H1 (cell line): ENCODE measurements around the gene CPA4. TPM values are rescaled to one million over a fixed set of nuclear protein-coding genes. Genes with fewer than 3 reads are reported as not detected.

Experiments
- CTCF ChIA-PET: fragments of 300-600 bp; sonication (Branson Sonifier 250); formaldehyde crosslinking; loops from one replicate; lab custom pipeline; 2021; ENCODE audit not compliant: partially characterized antibody; lab: Charles Lee
- POLR2A ChIA-PET: fragments of 300-600 bp; sonication (Branson Sonifier 250); formaldehyde crosslinking; loops from one replicate; lab custom pipeline; 2021; ENCODE audit warnings: inconsistent platforms; ENCODE audit not compliant: partially characterized antibody; lab: Charles Lee
- DNase-seq, 2 experiments: peaks; one replicate each; pipeline versions ENCODE4 v3.0.0 to v3.0.0-alpha.2; 2010 to 2022; ENCODE audit warnings: low spot score in 2 of 2, low read depth in 1 of 2, mixed read lengths in 1 of 2
- FAIRE-seq: peaks from 2 replicates; lab custom pipeline; 2011; peaks lifted over from hg19 to GRCh38; lab: Jason Lieb, UNC
- H2AFZ ChIP-seq: 2 replicates; pipeline ENCODE4 v1.8.1; 2012; ENCODE audit warnings: low read length, inconsistent platforms
- H2AK5ac ChIP-seq: 2 replicates; pipeline ENCODE4 v1.6.1; 2013; ENCODE audit warnings: low read depth, low read length
- H2BK120ac ChIP-seq: replicated peaks from 2 replicates; pipeline ENCODE3; 2013; ENCODE audit warnings: low read depth, low read length, inconsistent platforms
- H2BK12ac ChIP-seq: 2 replicates; pipeline ENCODE4 v1.6.1; 2013; ENCODE audit warnings: low read depth, low read length
- H2BK15ac ChIP-seq: 2 replicates; pipeline ENCODE4 v1.6.1; 2013; ENCODE audit warnings: low read length
- H2BK20ac ChIP-seq: 2 replicates; pipeline ENCODE4 v1.6.1; 2013; ENCODE audit warnings: low read length
- H2BK5ac ChIP-seq: 2 replicates; pipeline ENCODE4 v1.6.1; 2013; ENCODE audit warnings: low read depth, low read length
- H3K14ac ChIP-seq: 2 replicates; pipeline ENCODE4 v1.6.1; 2013; ENCODE audit warnings: inconsistent platforms; ENCODE audit not compliant: insufficient read length
- H3K18ac ChIP-seq: 2 replicates; pipeline ENCODE4 v1.6.1; 2013; ENCODE audit warnings: low read length; ENCODE audit errors: extremely low read depth
- H3K23ac ChIP-seq: 2 replicates; pipeline ENCODE4 v1.6.1; 2013; ENCODE audit warnings: inconsistent platforms; ENCODE audit not compliant: insufficient read length
- H3K23me2 ChIP-seq: 2 replicates; pipeline ENCODE4 v1.6.1; 2013; ENCODE audit warnings: low read depth, low read length
- H3K27ac ChIP-seq: 2 replicates; pipeline ENCODE4 v1.6.1; 2011; ENCODE audit warnings: low read depth, low read length, inconsistent platforms
- H3K27me3 ChIP-seq, 4 experiments: replicated peaks in 1 of 4; 1 replicate in 1 of 4; 2 replicates in 3 of 4; pipeline versions ENCODE4 v1.6.1 to v1.8.1; 2011 to 2013; ENCODE audit warnings: low read length in 3 of 4, mild to moderate bottlenecking in 3 of 4, inconsistent platforms in 2 of 4, mixed read lengths in 2 of 4, moderate library complexity in 1 of 4; ENCODE audit not compliant: control insufficient read depth in 3 of 4, insufficient read depth in 3 of 4; ENCODE audit errors: extremely low read depth in 1 of 4
- H3K36me3 ChIP-seq, 4 experiments: 2 replicates each; pipeline versions ENCODE4 v1.6.1 to v1.8.1; 2011 to 2013; ENCODE audit warnings: mild to moderate bottlenecking in 4 of 4, low read length in 3 of 4, moderate library complexity in 2 of 4, control low read depth in 1 of 4, inconsistent platforms in 1 of 4; ENCODE audit not compliant: insufficient read depth in 4 of 4, control insufficient read depth in 2 of 4
- H3K4ac ChIP-seq: replicated peaks from 2 replicates; pipeline ENCODE3; 2013; ENCODE audit warnings: low read length, low read depth, mixed read lengths, inconsistent platforms; ENCODE audit not compliant: insufficient read length
- H3K4me1 ChIP-seq, 4 experiments: replicated peaks in 1 of 4; 1 replicate in 1 of 4; 2 replicates in 3 of 4; pipeline versions ENCODE4 v1.6.1 to v1.8.1; 2011 to 2013; ENCODE audit warnings: low read length in 3 of 4, inconsistent platforms in 2 of 4, mixed read lengths in 1 of 4; ENCODE audit not compliant: insufficient read depth in 4 of 4, control insufficient read depth in 3 of 4
- H3K4me2 ChIP-seq, 2 experiments: 2 replicates each; pipeline versions ENCODE4 v1.6.1 to v1.8.1; 2011 to 2013; ENCODE audit warnings: low read depth in 2 of 2, low read length in 2 of 2, control low read depth in 1 of 2, inconsistent platforms in 1 of 2, mild to moderate bottlenecking in 1 of 2; ENCODE audit not compliant: insufficient read depth in 1 of 2
- H3K4me3 ChIP-seq, 4 experiments: fragments of 200-600, 300-600 bp in 1 of 4; sonication (generic), shearing (Covaris generic), sonication (Bioruptor Twin) in 1 of 4; 2 replicates each; pipeline versions ENCODE4 v1.5.1 to v1.8.1; 2011 to 2016; ENCODE audit warnings: low read length in 4 of 4, low read depth in 3 of 4, control low read depth in 2 of 4, inconsistent platforms in 2 of 4, mild to moderate bottlenecking in 2 of 4, mixed read lengths in 1 of 4, moderate library complexity in 1 of 4; ENCODE audit not compliant: insufficient read depth in 2 of 4; ENCODE audit errors: extremely low read depth in 1 of 4
- H3K56ac ChIP-seq: replicated peaks from 2 replicates; pipeline ENCODE3; 2013; ENCODE audit warnings: low read depth, mild to moderate bottlenecking, mixed read lengths, low read length, inconsistent platforms; ENCODE audit not compliant: insufficient read length
- H3K79me1 ChIP-seq: 2 replicates; pipeline ENCODE4 v1.6.1; 2013; ENCODE audit warnings: low read depth, low read length, control low read depth
- H3K79me2 ChIP-seq, 2 experiments: 2 replicates each; pipeline versions ENCODE4 v1.6.1 to v1.8.1; 2012 to 2013; ENCODE audit warnings: low read length in 2 of 2, mild to moderate bottlenecking in 2 of 2, inconsistent platforms in 1 of 2; ENCODE audit not compliant: insufficient read depth in 2 of 2, control insufficient read depth in 1 of 2
- H3K9ac ChIP-seq, 4 experiments: replicated peaks in 1 of 4; 1 replicate in 1 of 4; 2 replicates in 3 of 4; pipeline versions ENCODE4 v1.6.1 to v1.8.1; 2011 to 2013; ENCODE audit warnings: low read depth in 3 of 4, low read length in 3 of 4, control low read depth in 2 of 4, mild to moderate bottlenecking in 2 of 4, moderate library complexity in 2 of 4, inconsistent platforms in 1 of 4; ENCODE audit errors: extremely low read depth in 1 of 4
- H3K9me3 ChIP-seq, 2 experiments: 2 replicates each; pipeline versions ENCODE4 v1.6.1 to v1.8.1; 2012 to 2013; ENCODE audit warnings: mild to moderate bottlenecking in 2 of 2, moderate library complexity in 2 of 2, control low read depth in 1 of 2, inconsistent platforms in 1 of 2, low read depth in 1 of 2, low read length in 1 of 2, mixed read lengths in 1 of 2; ENCODE audit not compliant: insufficient read depth in 2 of 2
- H4K20me1 ChIP-seq, 2 experiments: replicated peaks in 1 of 2; 2 replicates each; pipeline versions ENCODE3 to v1.8.1; 2011 to 2013; ENCODE audit warnings: inconsistent platforms in 2 of 2, low read length in 2 of 2, mild to moderate bottlenecking in 1 of 2; ENCODE audit not compliant: insufficient read depth in 2 of 2, control insufficient read depth in 1 of 2
- H4K5ac ChIP-seq: 2 replicates; pipeline ENCODE4 v1.6.1; 2013; ENCODE audit warnings: low read length, low read depth, mixed read lengths, inconsistent platforms; ENCODE audit not compliant: insufficient read length
- H4K8ac ChIP-seq: 2 replicates; pipeline ENCODE4 v1.8.0; 2013; ENCODE audit warnings: mild to moderate bottlenecking, moderate library complexity, low read length, inconsistent platforms; ENCODE audit not compliant: insufficient read depth; ENCODE audit errors: extremely low read depth
- H4K91ac ChIP-seq: replicated peaks from 2 replicates; pipeline ENCODE3; 2013; ENCODE audit warnings: low read length, mixed read lengths, inconsistent platforms; ENCODE audit not compliant: insufficient read length
- CREB1 ChIP-seq: IDR thresholded peaks from 2 replicates; pipeline ENCODE4 v1.6.1; 2012; ENCODE audit warnings: inconsistent platforms
- RAD21 ChIP-seq, 2 experiments: IDR thresholded peaks in 1 of 2; conservative IDR thresholded peaks in 1 of 2; 2 replicates each; pipeline ENCODE4 v1.6.1; 2011; ENCODE audit warnings: low read depth in 2 of 2, low read length in 2 of 2, improper control_type of control experiment in 1 of 2, inconsistent platforms in 1 of 2, mild to moderate bottlenecking in 1 of 2, moderate library complexity in 1 of 2
- SP1 ChIP-seq: IDR thresholded peaks from 2 replicates; pipeline ENCODE4 v1.6.1; 2011; ENCODE audit warnings: low read depth, low read length
- WGBS, 2 experiments: shearing (Covaris generic) in 1 of 2; methylation state at CpG; one replicate each; pipeline versions ENCODE4 v1.1.6 to v1.1.7; 2013 to 2015; ENCODE audit warnings: low lambda C conversion rate in 2 of 2, mixed read lengths in 2 of 2, inconsistent platforms in 1 of 2, low coverage in 1 of 2, missing lambda C conversion rate in 1 of 2; ENCODE audit not compliant: insufficient replicate concordance in 2 of 2, insufficient coverage in 1 of 2, insufficient read length in 1 of 2; ENCODE audit errors: extremely low coverage in 1 of 2, missing lambda C conversion rate in 1 of 2; 5-methylcytosine and 5-hydroxymethylcytosine counted together
- polyA plus RNA-seq, 7 experiments: library from polyadenylated mRNA; depleted of rRNA in 3 of 7; stranded (reverse) in 5 of 7; unstranded in 2 of 7; fragments of >200 nt in 5 of 7; fragments of 200-250 nt in 2 of 7; gene quantifications; 1 replicate in 5 of 7; 2 replicates in 1 of 7; 4 replicates in 1 of 7; pipeline versions ENCODE4 v1.2.1 to v1.2.3, GENCODE V29; 2011 to 2013; ENCODE audit warnings: missing spikeins in 2 of 7, mixed read lengths in 2 of 7
- total RNA-seq: library from RNA; stranded (reverse); fragmentation: NEBNext Ultra II Directional; extraction: Animal tissue kit (Norgen Biotek cat#: 25700); gene quantifications from 2 replicates; pipeline ENCODE4 v1.2.1, GENCODE V29; 2021

The CPA4 gene
- total and polyA plus RNA-seq, 2 of the 8 experiments (the other 6 are each of a cell fraction or from before 2014, with no cell fraction given) = 0.03 TPM; not detected in 1

DNA sequence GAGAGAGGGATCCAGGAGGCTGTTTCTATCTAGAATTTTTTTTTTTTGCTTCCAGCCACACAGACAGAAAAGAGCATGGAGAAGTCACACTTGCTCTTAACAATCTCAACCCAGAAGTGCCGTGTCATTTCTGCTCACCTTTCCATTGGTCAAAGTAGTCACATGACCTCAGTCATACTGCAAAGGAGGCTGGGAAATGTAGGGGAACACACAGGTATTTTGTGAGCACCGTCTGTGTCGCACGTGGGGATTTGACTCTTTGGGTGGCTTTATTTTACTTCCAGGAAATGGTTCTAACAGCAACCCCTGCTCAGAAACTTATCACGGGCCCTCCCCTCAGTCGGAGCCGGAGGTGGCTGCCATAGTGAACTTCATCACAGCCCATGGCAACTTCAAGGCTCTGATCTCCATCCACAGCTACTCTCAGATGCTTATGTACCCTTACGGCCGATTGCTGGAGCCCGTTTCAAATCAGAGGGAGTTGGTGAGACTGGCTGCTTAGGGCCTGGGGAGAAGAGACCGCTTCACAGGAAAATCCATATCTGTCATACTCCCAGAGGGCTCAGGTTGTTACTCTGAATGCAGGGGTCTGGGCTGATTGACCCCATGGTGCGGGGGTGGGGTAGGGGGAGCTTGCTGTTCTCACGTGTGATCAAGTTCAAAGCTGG lies 74.3 kb downstream of the CPA4 start:
- H2BK12ac ChIP-seq = no peak overlapping the region
- H3K14ac ChIP-seq = no peak overlapping the region
- no peak overlapping the region for H2BK5ac ChIP-seq
- peak overlapping the region; percentile 80; the same call in 1 of the 2 replicates for H4K8ac ChIP-seq
- H3K4me2 ChIP-seq = no peak overlapping the region
- H3K4me1 ChIP-seq = peaks cover 0 to 6% (median 0%) of the 10 kb centered on the region in 4 experiments; a peak in 2 of 7 replicates
- 87% methylated on average over 13 of the region's 13 CpGs; no CpG with 5 or more reads in 1 of the 2 experiments for WGBS, 2 experiments
- no peak overlapping the region for H2BK20ac ChIP-seq
- DNase-seq (no peak), FAIRE-seq (no peak)
- H3K36me3 ChIP-seq = no peaks in the 10 kb centered on the region
- H2AFZ ChIP-seq = peak overlapping the region; percentile 22; the same call in 1 of the 2 replicates
- H4K5ac ChIP-seq = no peak overlapping the region
- no peaks in the 10 kb centered on the region for H3K23me2 ChIP-seq
- H3K23ac ChIP-seq = no peak overlapping the region
- no peak overlapping the region for H2AK5ac ChIP-seq
- H2BK15ac ChIP-seq = no peak overlapping the region
- no peaks in the 10 kb centered on the region; a peak in 1 of 7 replicates for H3K27me3 ChIP-seq
- H4K91ac ChIP-seq = no peak overlapping the region
- no peak overlapping the region for H3K9ac ChIP-seq
- H3K9me3 ChIP-seq = no peaks in the 10 kb centered on the region
- H3K4me3 ChIP-seq = no peak overlapping the region
- no peak overlapping the region for H3K56ac ChIP-seq
- no peaks in the 10 kb centered on the region for H4K20me1 ChIP-seq
- H3K79me1 ChIP-seq = no peaks in the 10 kb centered on the region
- H3K18ac ChIP-seq = no peak overlapping the region
- H3K4ac ChIP-seq = no peak overlapping the region
- ChIA-PET POLR2A (interaction anchor here (0.8 kb wide), 1 partner anchor 9 kb away, joined by 3 read pairs; no protein-coding TSS in a partner anchor), CTCF (interaction anchor here (0.7 to 11.6 kb wide), 2 partner anchors 12 to 94 kb away, joined by 4 to 59 read pairs; partner anchors contain the start of gene CPA1)
- no peak overlapping the region for H2BK120ac ChIP-seq
- H3K79me2 ChIP-seq = no peaks in the 10 kb centered on the region
- no peak overlapping the region for H3K27ac ChIP-seq
- TF ChIP-seq SP1 (no peak), RAD21 (IDR thresholded peaks at IDR 0.05 in 1 of 2, conservative IDR thresholded peaks at IDR 0.05 in 1 of 2; ENCODE audit: low read depth in 2 of 2, low read length in 2 of 2) (no peak), CREB1 (no peak)
